Fibroblast of lung (primary cell): ENCODE results near the gene ANKRD35.

Experiments used
- EZH2 ChIP-seq: IDR thresholded peaks from 2 replicates; pipeline ENCODE4 v1.5.1; 2012; ENCODE audit warnings: low read length, control low read depth, mild to moderate bottlenecking; ENCODE audit errors: missing control alignments
- TF ChIP-seq, protein P1 (sequence below), 2 donors: IDR thresholded peaks in 1 of 2; conservative IDR thresholded peaks in 1 of 2; 1 replicate in 1 of 2; 2 replicates in 1 of 2; pipeline ENCODE4 v1.5.1; 2011 to 2012; ENCODE audit warnings: low read length in 2 of 2, control low read depth in 1 of 2, inconsistent platforms in 1 of 2, low read depth in 1 of 2, mild to moderate bottlenecking in 1 of 2

GRCh38 chr1:145886816-145887215 is 1.1 kb upstream of the ANKRD35 start:
- TF ChIP-seq, protein P1, sequence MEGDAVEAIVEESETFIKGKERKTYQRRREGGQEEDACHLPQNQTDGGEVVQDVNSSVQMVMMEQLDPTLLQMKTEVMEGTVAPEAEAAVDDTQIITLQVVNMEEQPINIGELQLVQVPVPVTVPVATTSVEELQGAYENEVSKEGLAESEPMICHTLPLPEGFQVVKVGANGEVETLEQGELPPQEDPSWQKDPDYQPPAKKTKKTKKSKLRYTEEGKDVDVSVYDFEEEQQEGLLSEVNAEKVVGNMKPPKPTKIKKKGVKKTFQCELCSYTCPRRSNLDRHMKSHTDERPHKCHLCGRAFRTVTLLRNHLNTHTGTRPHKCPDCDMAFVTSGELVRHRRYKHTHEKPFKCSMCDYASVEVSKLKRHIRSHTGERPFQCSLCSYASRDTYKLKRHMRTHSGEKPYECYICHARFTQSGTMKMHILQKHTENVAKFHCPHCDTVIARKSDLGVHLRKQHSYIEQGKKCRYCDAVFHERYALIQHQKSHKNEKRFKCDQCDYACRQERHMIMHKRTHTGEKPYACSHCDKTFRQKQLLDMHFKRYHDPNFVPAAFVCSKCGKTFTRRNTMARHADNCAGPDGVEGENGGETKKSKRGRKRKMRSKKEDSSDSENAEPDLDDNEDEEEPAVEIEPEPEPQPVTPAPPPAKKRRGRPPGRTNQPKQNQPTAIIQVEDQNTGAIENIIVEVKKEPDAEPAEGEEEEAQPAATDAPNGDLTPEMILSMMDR (conservative IDR thresholded peaks at IDR 0.05 in 1 of 2, IDR thresholded peaks at IDR 0.05 in 1 of 2; ENCODE audit: low read depth in 1 of 2, low read length in 2 of 2), result no peak
- TF ChIP-seq EZH2, result no peak
